Caco-2 (cell line): ENCODE measurements around the gene CHRDL1. TPM values are rescaled to one million over a fixed set of nuclear protein-coding genes. Genes with fewer than 3 reads are reported as not detected.
"Not testable (repeated sequence)": the region's sequence is repeated elsewhere in the genome, so short reads cannot be mapped to it uniquely, and the experiment has no call there.

Source experiments
- BruUV-seq: library from RNA; stranded (reverse); fragments of 400-500 nt; replicated peaks from 2 replicates; lab custom pipeline; 2021; lab: Mats Ljungman, UMichigan
- CTCF ChIA-PET: fragments of 300-600 bp; sonication (Branson Sonifier 250); formaldehyde crosslinking; loops from one replicate; lab custom pipeline; 2022; ENCODE audit warnings: antibody characterized with exemption; lab: Charles Lee
- POLR2A ChIA-PET: fragments of 300-600 bp; sonication (Branson Sonifier 250); formaldehyde crosslinking; loops from one replicate; lab custom pipeline; 2022; ENCODE audit warnings: antibody characterized with exemption; lab: Charles Lee
- DNase-seq, 2 experiments: peaks; one replicate each; pipeline versions ENCODE4 v3.0.0 to v3.0.0-alpha.2; 2020 to 2022
- H3K27me3 ChIP-seq: replicated peaks from 2 replicates; pipeline ENCODE4 v1.6.0; 2011; ENCODE audit warnings: low read length; ENCODE audit not compliant: control insufficient read depth, insufficient read depth
- H3K36me3 ChIP-seq: 2 replicates; pipeline ENCODE4 v1.5.1; 2011; ENCODE audit warnings: low read length; ENCODE audit not compliant: control insufficient read depth, insufficient read depth
- H3K4me1 ChIP-seq: fragments of 250-450 bp; sonication (Bioruptor Pico); 2 replicates; pipeline ENCODE4 v1.5.1; 2020; ENCODE audit warnings: mild to moderate bottlenecking
- H3K4me3 ChIP-seq: 2 replicates; pipeline ENCODE4 v1.5.1; 2011; ENCODE audit warnings: low read depth, mild to moderate bottlenecking, control low read depth, low read length
- H3K9me3 ChIP-seq: fragments of 250-450 bp; sonication (Bioruptor Pico); 2 replicates; pipeline ENCODE4 v1.5.1; 2020; ENCODE audit warnings: mild to moderate bottlenecking, moderate library complexity
- H3K27ac Mint-ChIP-seq: one replicate; pipeline ENCODE4 v1.8.0; 2022; ENCODE audit warnings: mixed read lengths; ENCODE audit not compliant: unreplicated experiment
- H3K27me3 Mint-ChIP-seq: one replicate; pipeline ENCODE4 v1.8.0; 2022; ENCODE audit warnings: mixed read lengths; ENCODE audit not compliant: insufficient read depth, unreplicated experiment
- H3K36me3 Mint-ChIP-seq: one replicate; pipeline ENCODE4 v1.8.0; 2022; ENCODE audit warnings: mild to moderate bottlenecking, mixed read lengths; ENCODE audit not compliant: insufficient read depth, unreplicated experiment
- H3K4me1 Mint-ChIP-seq: one replicate; pipeline ENCODE4 v1.8.0; 2022; ENCODE audit warnings: low read depth, mixed read lengths; ENCODE audit not compliant: unreplicated experiment
- H3K4me3 Mint-ChIP-seq: one replicate; pipeline ENCODE4 v1.8.0; 2022; ENCODE audit warnings: mild to moderate bottlenecking, moderate library complexity, mixed read lengths; ENCODE audit not compliant: unreplicated experiment
- H3K9me3 Mint-ChIP-seq: one replicate; pipeline ENCODE4 v1.8.0; 2022; ENCODE audit warnings: mixed read lengths; ENCODE audit not compliant: unreplicated experiment
- intact Hi-C: fragments of 100-400 bp; cut with micrococcal nuclease; formaldehyde crosslinking; loops from one replicate; pipeline ENCODE4 v1.10.0; 2022; ENCODE audit not compliant: unreplicated experiment
- total RNA-seq: library from RNA; stranded (reverse); gene quantifications from 2 replicates; pipeline ENCODE4 v1.2.3, GENCODE V29; 2022
- TF ChIP-seq, protein P1 (sequence below), 2 experiments: fragments of 200-600 bp in 1 of 2; IDR thresholded peaks; 1 replicate in 1 of 2; 2 replicates in 1 of 2; pipeline versions ENCODE4 v1.5.1 to v1.8.0; 2011 to 2022; ENCODE audit warnings: antibody characterized with exemption in 1 of 2, control low read depth in 1 of 2, inconsistent platforms in 1 of 2, low read depth in 1 of 2, low read length in 1 of 2, mild to moderate bottlenecking in 1 of 2, moderate library complexity in 1 of 2; ENCODE audit not compliant: insufficient read depth in 1 of 2, severe bottlenecking in 1 of 2, unreplicated experiment in 1 of 2

CHRDL1 gene
- total RNA-seq, 1 experiment from 2014 or later, result not detected

- no peaks in the 10 kb centered on the region for H3K9me3 Mint-ChIP-seq
- TF ChIP-seq, protein P1, sequence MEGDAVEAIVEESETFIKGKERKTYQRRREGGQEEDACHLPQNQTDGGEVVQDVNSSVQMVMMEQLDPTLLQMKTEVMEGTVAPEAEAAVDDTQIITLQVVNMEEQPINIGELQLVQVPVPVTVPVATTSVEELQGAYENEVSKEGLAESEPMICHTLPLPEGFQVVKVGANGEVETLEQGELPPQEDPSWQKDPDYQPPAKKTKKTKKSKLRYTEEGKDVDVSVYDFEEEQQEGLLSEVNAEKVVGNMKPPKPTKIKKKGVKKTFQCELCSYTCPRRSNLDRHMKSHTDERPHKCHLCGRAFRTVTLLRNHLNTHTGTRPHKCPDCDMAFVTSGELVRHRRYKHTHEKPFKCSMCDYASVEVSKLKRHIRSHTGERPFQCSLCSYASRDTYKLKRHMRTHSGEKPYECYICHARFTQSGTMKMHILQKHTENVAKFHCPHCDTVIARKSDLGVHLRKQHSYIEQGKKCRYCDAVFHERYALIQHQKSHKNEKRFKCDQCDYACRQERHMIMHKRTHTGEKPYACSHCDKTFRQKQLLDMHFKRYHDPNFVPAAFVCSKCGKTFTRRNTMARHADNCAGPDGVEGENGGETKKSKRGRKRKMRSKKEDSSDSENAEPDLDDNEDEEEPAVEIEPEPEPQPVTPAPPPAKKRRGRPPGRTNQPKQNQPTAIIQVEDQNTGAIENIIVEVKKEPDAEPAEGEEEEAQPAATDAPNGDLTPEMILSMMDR (IDR thresholded peaks at IDR 0.05; ENCODE audit: insufficient read depth in 1 of 2, low read depth in 1 of 2, low read length in 1 of 2, severe bottlenecking in 1 of 2, unreplicated experiment in 1 of 2), result no peak
- no peaks in the 10 kb centered on the region for H3K4me1 Mint-ChIP-seq
- H3K27ac Mint-ChIP-seq, result no peak overlapping the region
- no peaks in the 10 kb centered on the region for H3K27me3 Mint-ChIP-seq
- POLR2A ChIA-PET, result no interaction called here
- intact Hi-C loops, result no loop called here
- Histone ChIP-seq H3K9me3 (no peaks in the 10 kb centered on the region), H3K4me1 (no peaks in the 10 kb centered on the region), H3K4me3 (no peak overlapping the region), H3K36me3 (no peaks in the 10 kb centered on the region), H3K27me3 (no peaks in the 10 kb centered on the region)
- no peaks in the 10 kb centered on the region for H3K36me3 Mint-ChIP-seq
- DNase-seq, result no peak
- CTCF ChIA-PET, result no interaction called here
- no peak overlapping the region for H3K4me3 Mint-ChIP-seq
- no TSS peak for BruUV-seq
Observed at GRCh38 chrX:110836001-110836400, 40.4 kb upstream of the CHRDL1 start.

GRCh38 chrX:110825972-110826371 lies 30.4 kb upstream of the CHRDL1 start:
- Mint-ChIP-seq H3K9me3 (no peaks in the 10 kb centered on the region), H3K36me3 (no peaks in the 10 kb centered on the region), H3K27ac (no peak overlapping the region), H3K27me3 (no peaks in the 10 kb centered on the region), H3K4me3 (no peak overlapping the region), H3K4me1 (no peaks in the 10 kb centered on the region)
- TF ChIP-seq, protein P1 (IDR thresholded peaks at IDR 0.05; ENCODE audit: insufficient read depth in 1 of 2, low read depth in 1 of 2, low read length in 1 of 2, severe bottlenecking in 1 of 2, unreplicated experiment in 1 of 2), result no peak
- ChIA-PET POLR2A (no interaction called here), CTCF (no interaction called here)
- DNase-seq, result no peak
- Histone ChIP-seq H3K4me1 (no peaks in the 10 kb centered on the region), H3K36me3 (no peaks in the 10 kb centered on the region), H3K4me3 (no peak overlapping the region), H3K9me3 (no peaks in the 10 kb centered on the region), H3K27me3 (no peaks in the 10 kb centered on the region)
- intact Hi-C loops, result no loop called here
- BruUV-seq, result no TSS peak

GRCh38 chrX:110816543-110816942 lies 20.9 kb upstream of the CHRDL1 start:
- H3K4me3 ChIP-seq, H3K4me1 Mint-ChIP-seq, H3K27me3 Mint-ChIP-seq, H3K36me3 ChIP-seq, H3K4me1 ChIP-seq, H3K4me3 Mint-ChIP-seq, CTCF ChIA-PET, H3K9me3 Mint-ChIP-seq, H3K27ac Mint-ChIP-seq, H3K36me3 Mint-ChIP-seq, POLR2A ChIA-PET, H3K9me3 ChIP-seq, intact Hi-C loops, H3K27me3 ChIP-seq, BruUV-seq, DNase-seq: not testable (repeated sequence)

- Histone ChIP-seq H3K4me3 (no peak overlapping the region), H3K4me1 (no peaks in the 10 kb centered on the region), H3K9me3 (no peaks in the 10 kb centered on the region), H3K36me3 (no peaks in the 10 kb centered on the region), H3K27me3 (no peaks in the 10 kb centered on the region)
- ChIA-PET POLR2A (no interaction called here), CTCF (no interaction called here)
- Mint-ChIP-seq H3K27me3 (no peaks in the 10 kb centered on the region), H3K4me3 (no peak overlapping the region), H3K4me1 (no peaks in the 10 kb centered on the region), H3K9me3 (no peaks in the 10 kb centered on the region), H3K36me3 (no peaks in the 10 kb centered on the region), H3K27ac (no peak overlapping the region)
- TF ChIP-seq, protein P1 (IDR thresholded peaks at IDR 0.05; ENCODE audit: insufficient read depth in 1 of 2, low read depth in 1 of 2, low read length in 1 of 2, severe bottlenecking in 1 of 2, unreplicated experiment in 1 of 2), result no peak
- DNase-seq, result no peak
- BruUV-seq, result no TSS peak
- intact Hi-C loops, result no loop called here
Observed at GRCh38 chrX:110806145-110806544, 10.5 kb upstream of the CHRDL1 start.
